Esophagus muscularis mucosa (tissue), 3 donors: ENCODE data around the gene WNK3.

ENCODE experiments used
- CTCF ChIP-seq, 3 experiments: fragments of 200-600 bp in 2 of 3; fragments of 450-650 bp in 1 of 3; sonication (generic) in 2 of 3; IDR thresholded peaks; one replicate each; pipeline ENCODE4 v1.5.1; 2017 to 2019; ENCODE audit warnings: antibody characterized with exemption in 3 of 3, mild to moderate bottlenecking in 2 of 3, moderate library complexity in 1 of 3
- POLR2A ChIP-seq: fragments of 450-650 bp; IDR thresholded peaks from one replicate; pipeline ENCODE4 v1.6.1; 2017; ENCODE audit warnings: antibody characterized with exemption, moderate library complexity, mild to moderate bottlenecking, low read depth

GRCh38 chrX:54208531-54208930, 149.3 kb downstream of the WNK3 start:
- no peak for TF ChIP-seq POLR2A
- no peak for TF ChIP-seq CTCF (IDR thresholded peaks at IDR 0.05)
